ENCODE data around the gene ADAM15. TPM values are rescaled to one million over a fixed set of nuclear protein-coding genes. Genes with fewer than 3 reads are reported as not detected.

Gene ADAM15
- total RNA-seq, 1 experiment from 2014 or later, result 187 TPM

DNA sequence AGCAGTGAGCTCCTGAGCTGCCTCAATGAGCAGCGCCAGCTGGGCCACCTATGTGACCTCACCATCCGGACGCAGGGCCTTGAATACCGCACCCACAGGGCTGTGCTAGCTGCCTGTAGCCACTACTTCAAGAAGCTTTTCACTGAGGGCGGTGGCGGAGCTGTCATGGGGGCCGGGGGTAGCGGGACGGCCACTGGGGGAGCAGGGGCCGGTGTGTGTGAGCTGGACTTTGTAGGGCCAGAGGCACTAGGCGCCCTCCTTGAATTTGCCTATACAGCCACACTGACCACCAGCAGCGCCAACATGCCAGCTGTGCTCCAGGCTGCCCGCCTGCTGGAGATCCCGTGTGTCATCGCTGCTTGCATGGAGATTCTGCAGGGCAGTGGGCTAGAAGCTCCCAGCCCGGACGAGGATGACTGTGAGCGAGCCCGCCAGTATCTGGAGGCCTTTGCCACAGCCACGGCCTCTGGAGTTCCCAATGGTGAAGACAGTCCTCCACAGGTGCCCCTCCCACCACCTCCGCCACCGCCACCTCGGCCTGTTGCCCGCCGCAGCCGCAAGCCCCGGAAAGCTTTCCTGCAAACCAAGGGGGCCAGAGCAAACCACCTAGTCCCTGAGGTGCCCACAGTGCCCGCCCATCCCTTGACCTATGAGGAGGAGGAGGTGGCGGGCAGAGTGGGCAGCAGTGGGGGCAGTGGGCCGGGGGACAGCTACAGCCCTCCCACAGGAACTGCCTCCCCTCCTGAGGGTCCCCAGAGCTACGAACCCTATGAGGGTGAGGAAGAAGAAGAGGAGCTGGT is 36.2 kb upstream of the ADAM15 start:
- no TSS peak for BruUV-seq (replicated peaks)
- Histone ChIP-seq H3K36me3 (ENCODE audit: low read depth) (no peaks in the 10 kb centered on the region), H3K4me2 (no peak overlapping the region), H4K20me1 (ENCODE audit: insufficient read depth) (peaks cover 23% of the 10 kb centered on the region), H3K4me3 (no peak overlapping the region), H3K9me2 (ENCODE audit: insufficient read depth) (no peaks in the 10 kb centered on the region), H3K4me1 (replicated peaks; ENCODE audit: insufficient read depth) (peaks cover 28% of the 10 kb centered on the region), H3K27ac (no peak overlapping the region), H3K9me3 (ENCODE audit: insufficient read depth, low read depth) (no peaks in the 10 kb centered on the region), H3F3A (ENCODE audit: insufficient read depth, low read depth) (peaks cover 37% of the 10 kb centered on the region), H2AFZ (no peak overlapping the region), H3K79me2 (ENCODE audit: low read depth) (peaks cover 4% of the 10 kb centered on the region; the same call in 1 of the 2 replicates), H3K27me3 (ENCODE audit: insufficient read depth, low read depth) (no peaks in the 10 kb centered on the region)
- intact Hi-C loops (cut with micrococcal nuclease; ENCODE audit: unreplicated experiment), result no loop called here
- ChIA-PET POLR2A (ENCODE audit: unreplicated experiment) (no interaction called here), CTCF (interaction anchor here (0.5 kb wide), 1 partner anchor 68 kb away, joined by 7 read pairs; no protein-coding TSS in a partner anchor)
- no peak for TF ChIP-seq EZH2 (IDR thresholded peaks at IDR 0.05; ENCODE audit: low read depth)
- TF ChIP-seq CTCF (conservative IDR thresholded peaks at IDR 0.05), result no peak
- DNase-seq, result no peak

GRCh38 chr1:155015527-155016230 is 35.4 kb upstream of the ADAM15 start:
- no peak overlapping the region for H3K4me3 ChIP-seq
- DNase-seq, result no peak
- no peaks in the 10 kb centered on the region for H3K27me3 ChIP-seq (ENCODE audit: insufficient read depth, low read depth)
- H3K4me2 ChIP-seq, result no peak overlapping the region
- no peaks in the 10 kb centered on the region for H3K9me3 ChIP-seq (ENCODE audit: insufficient read depth, low read depth)
- BruUV-seq (replicated peaks), result no TSS peak
- H2AFZ ChIP-seq, result no peak overlapping the region
- peaks cover 4% of the 10 kb centered on the region; the same call in 1 of the 2 replicates for H3K79me2 ChIP-seq (ENCODE audit: low read depth)
- ChIA-PET POLR2A (ENCODE audit: unreplicated experiment) (interaction anchor here (0.6 to 0.7 kb wide), 2 partner anchors 10 to 12 kb away, joined by 4 to 5 read pairs; no protein-coding TSS in a partner anchor), CTCF (no interaction called here)
- peaks cover 23% of the 10 kb centered on the region for H4K20me1 ChIP-seq (ENCODE audit: insufficient read depth)
- intact Hi-C loops (cut with micrococcal nuclease; ENCODE audit: unreplicated experiment), result loop anchor here (2.0 kb wide), 3 partner anchors 29 to 55 kb away; partner anchors contain the start of genes PYGO2 and SHC1
- no peak for TF ChIP-seq EZH2 (IDR thresholded peaks at IDR 0.05; ENCODE audit: low read depth)
- TF ChIP-seq CTCF (conservative IDR thresholded peaks at IDR 0.05), result no peak
- H3K27ac ChIP-seq, result no peak overlapping the region
- H3K4me1 ChIP-seq (replicated peaks; ENCODE audit: insufficient read depth), result peaks cover 28% of the 10 kb centered on the region
- no peaks in the 10 kb centered on the region for H3K9me2 ChIP-seq (ENCODE audit: insufficient read depth)
- no peaks in the 10 kb centered on the region for H3K36me3 ChIP-seq (ENCODE audit: low read depth)
- H3F3A ChIP-seq (ENCODE audit: insufficient read depth, low read depth), result peaks cover 37% of the 10 kb centered on the region

DNA sequence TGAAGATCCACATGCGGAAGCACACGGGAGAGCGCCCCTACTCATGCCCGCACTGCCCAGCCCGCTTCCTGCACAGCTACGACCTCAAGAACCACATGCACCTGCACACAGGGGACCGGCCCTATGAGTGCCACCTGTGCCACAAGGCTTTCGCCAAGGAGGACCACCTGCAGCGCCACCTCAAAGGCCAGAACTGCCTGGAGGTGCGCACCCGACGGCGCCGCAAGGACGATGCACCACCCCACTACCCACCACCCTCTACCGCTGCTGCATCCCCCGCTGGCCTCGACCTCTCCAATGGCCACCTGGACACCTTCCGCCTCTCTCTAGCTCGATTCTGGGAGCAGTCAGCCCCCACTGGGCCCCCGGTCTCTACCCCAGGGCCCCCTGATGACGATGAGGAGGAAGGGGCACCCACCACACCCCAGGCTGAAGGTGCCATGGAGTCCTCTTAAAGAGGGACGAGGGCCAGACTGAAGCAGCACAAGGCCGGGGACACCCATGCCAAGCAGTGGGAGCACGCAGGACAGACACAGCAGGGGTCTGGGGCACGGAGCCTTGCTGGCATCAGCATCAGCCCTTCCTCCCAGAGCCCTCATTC is 34.8 kb upstream of the ADAM15 start:
- POLR2A ChIA-PET (ENCODE audit: unreplicated experiment), result interaction anchor here (0.6 to 0.7 kb wide), 3 partner anchors 9 to 76 kb away, joined by 4 to 5 read pairs (median 4); no protein-coding TSS in a partner anchor
- TF ChIP-seq EZH2 (IDR thresholded peaks at IDR 0.05; ENCODE audit: low read depth) (no peak), CTCF (conservative IDR thresholded peaks at IDR 0.05) (no peak)
- Histone ChIP-seq H3K36me3 (ENCODE audit: low read depth) (no peaks in the 10 kb centered on the region), H3K79me2 (ENCODE audit: low read depth) (peaks cover 4% of the 10 kb centered on the region; the same call in 1 of the 2 replicates), H3K4me1 (replicated peaks; ENCODE audit: insufficient read depth) (peaks cover 28% of the 10 kb centered on the region), H3F3A (ENCODE audit: insufficient read depth, low read depth) (peaks cover 37% of the 10 kb centered on the region), H3K27ac (peak overlapping the region; percentile 53), H3K27me3 (ENCODE audit: insufficient read depth, low read depth) (no peaks in the 10 kb centered on the region), H3K9me2 (ENCODE audit: insufficient read depth) (no peaks in the 10 kb centered on the region), H3K4me3 (no peak overlapping the region), H3K4me2 (no peak overlapping the region), H2AFZ (no peak overlapping the region), H4K20me1 (ENCODE audit: insufficient read depth) (peaks cover 17% of the 10 kb centered on the region), H3K9me3 (ENCODE audit: insufficient read depth, low read depth) (no peaks in the 10 kb centered on the region)
- intact Hi-C loops (cut with micrococcal nuclease; ENCODE audit: unreplicated experiment), result loop anchor here (2.0 kb wide), 3 partner anchors 28 to 56 kb away; partner anchors contain the start of genes PYGO2 and SHC1
- CTCF ChIA-PET, result interaction anchor here (1.0 to 1.5 kb wide), 2 partner anchors 14 to 46 kb away, joined by 7 to 17 read pairs; partner anchors contain the start of genes SHC1 and ZBTB7B
- DNase-seq, result no peak
- BruUV-seq (replicated peaks), result no TSS peak

Data from PC-9 (cell line).